Measurements from ENCODE around the gene ZNF784.
"Not testable (repeated sequence)": the region's sequence is repeated elsewhere in the genome, so short reads cannot be mapped to it uniquely, and the experiment has no call there.

Gene ZNF784

GRCh38 chr19:55580628-55581144, 43.7 kb downstream of the ZNF784 start, which contains the start of gene ZNF579:
TSS of gene ZNF579 (minus strand) at chr19:55580848. CDS start at chr19:55579639, 1,209 bp downstream.
- H3K4me3 ChIP-seq (replicated peaks in 1 of 2; ENCODE audit: low read depth in 2 of 2, low read length in 2 of 2): peak within 1 kb of the TSS; percentile 65 to 99
- no peak for TF ChIP-seq CTCF (IDR thresholded peaks at IDR 0.05; ENCODE audit: low read depth, low read length)
- peak; percentile 93 to 94 for DNase-seq (ENCODE audit: low read depth in 2 of 2)

GRCh38 chr19:55579766-55580621, 44.4 kb downstream of the ZNF784 start:
- TF ChIP-seq CTCF (IDR thresholded peaks at IDR 0.05; ENCODE audit: low read depth, low read length): no peak
- DNase-seq (ENCODE audit: low read depth in 2 of 2): peak; percentile 34 to 51
- H3K4me3 ChIP-seq (replicated peaks in 1 of 2; ENCODE audit: low read depth in 2 of 2, low read length in 2 of 2): peak overlapping the region; percentile 65 to 99

- DNase-seq (ENCODE audit: low read depth in 2 of 2): no peak
- peak overlapping the region; percentile 65 to 99 for H3K4me3 ChIP-seq (replicated peaks in 1 of 2; ENCODE audit: low read depth in 2 of 2, low read length in 2 of 2)
- TF ChIP-seq CTCF (IDR thresholded peaks at IDR 0.05; ENCODE audit: low read depth, low read length): no peak
These were observed 45.3 kb downstream of the ZNF784 start for GRCh38 chr19:55578761-55579747.

GRCh38 chr19:55578031-55578760, 46.2 kb downstream of the ZNF784 start:
- no peak overlapping the region for H3K4me3 ChIP-seq (replicated peaks in 1 of 2; ENCODE audit: low read depth in 2 of 2, low read length in 2 of 2)
- no peak for DNase-seq (ENCODE audit: low read depth in 2 of 2)
- TF ChIP-seq CTCF (IDR thresholded peaks at IDR 0.05; ENCODE audit: low read depth, low read length): no peak

GRCh38 chr19:55576746-55577145, 47.6 kb downstream of the ZNF784 start:
- DNase-seq (ENCODE audit: low read depth in 2 of 2): no peak
- H3K4me3 ChIP-seq (replicated peaks in 1 of 2; ENCODE audit: low read depth in 2 of 2, low read length in 2 of 2): no peak overlapping the region
- TF ChIP-seq CTCF (IDR thresholded peaks at IDR 0.05; ENCODE audit: low read depth, low read length): no peak

- H3K4me3 ChIP-seq (replicated peaks in 1 of 2; ENCODE audit: low read depth in 2 of 2, low read length in 2 of 2); DNase-seq (ENCODE audit: low read depth in 2 of 2): not testable (repeated sequence)
These were observed 50.4 kb downstream of the ZNF784 start for GRCh38 chr19:55573929-55574328.
